IPS DF 4.7 (cell line): ENCODE data around the gene ELFN2.

Source experiments
- DNase-seq: peaks from one replicate; pipeline ENCODE4 v3.0.0-alpha.2; 2013; ENCODE audit warnings: low spot score; ENCODE audit errors: extremely low read depth

The ELFN2 gene

GRCh38 chr22:37358917-37359316 is 68.4 kb downstream of the ELFN2 start:
- DNase-seq: no peak

GRCh38 chr22:37358386-37358785 is 68.9 kb downstream of the ELFN2 start:
- DNase-seq: no peak

GRCh38 chr22:37357446-37358075 is 69.7 kb downstream of the ELFN2 start:
- DNase-seq: no peak

- no peak for DNase-seq
Observed at GRCh38 chr22:37356922-37357321, 70.4 kb downstream of the ELFN2 start.

- no peak for DNase-seq
Observed at GRCh38 chr22:37355174-37355573, 72.1 kb downstream of the ELFN2 start.

- DNase-seq: no peak
Observed at GRCh38 chr22:37354670-37355069, 72.6 kb downstream of the ELFN2 start.

GRCh38 chr22:37354261-37354660 is 73.0 kb downstream of the ELFN2 start:
- DNase-seq: no peak

- no peak for DNase-seq
Observed at GRCh38 chr22:37353839-37354238, 73.4 kb downstream of the ELFN2 start.

- no peak for DNase-seq
Observed at GRCh38 chr22:37352481-37352880, 74.8 kb downstream of the ELFN2 start.

GRCh38 chr22:37351232-37351631 is 76.0 kb downstream of the ELFN2 start:
- DNase-seq: no peak

GRCh38 chr22:37349043-37349814 is 78.0 kb downstream of the ELFN2 start:
- no peak for DNase-seq

- no peak for DNase-seq
Observed at GRCh38 chr22:37346505-37346895, 80.8 kb downstream of the ELFN2 start.

GRCh38 chr22:37345863-37346504 is 81.3 kb downstream of the ELFN2 start:
- DNase-seq: no peak

- DNase-seq: no peak
Observed at GRCh38 chr22:37344735-37345449, 82.4 kb downstream of the ELFN2 start.

- no peak for DNase-seq
Observed at GRCh38 chr22:37343863-37344734, 83.2 kb downstream of the ELFN2 start.

- DNase-seq: no peak
Observed at GRCh38 chr22:37343348-37343747, 83.9 kb downstream of the ELFN2 start.

GRCh38 chr22:37342065-37342464 is 85.2 kb downstream of the ELFN2 start:
- DNase-seq: no peak

GRCh38 chr22:37340331-37341262 is 86.7 kb downstream of the ELFN2 start:
- DNase-seq: no peak

GRCh38 chr22:37338539-37339246 is 88.6 kb downstream of the ELFN2 start:
- no peak for DNase-seq
